Activated B cell treated with CpG ODN at 0.5 μM for 24 hours (primary cell): ENCODE measurements around the gene SMIM21. TPM values are rescaled to one million over a fixed set of nuclear protein-coding genes. Genes with fewer than 3 reads are reported as not detected.

Experiments
- ATAC-seq: fragments of 200-7000 bp; cut with Tn5 transposase; one replicate; pipeline ENCODE4 v1.10.0; 2021; ENCODE audit warnings: low read depth, mild to moderate bottlenecking, moderate library complexity
- CTCF ChIA-PET: fragments of 350-600 bp; sonication (Branson Sonifier 250); formaldehyde crosslinking; loops from one replicate; lab custom pipeline; 2021; ENCODE audit warnings: antibody characterized with exemption; lab: Charles Lee
- POLR2A ChIA-PET: fragments of 350-600 bp; sonication (Branson Sonifier 250); formaldehyde crosslinking; loops from one replicate; lab custom pipeline; 2021; ENCODE audit warnings: antibody characterized with exemption; lab: Charles Lee
- DNase-seq: peaks from one replicate; pipeline ENCODE4 v3.0.0; 2022
- H3K27ac Mint-ChIP-seq: one replicate; pipeline ENCODE4 v1.8.0; 2020; ENCODE audit warnings: mixed read lengths
- H3K27me3 Mint-ChIP-seq: one replicate; pipeline ENCODE4 v1.8.0; 2021; ENCODE audit warnings: mixed read lengths
- H3K36me3 Mint-ChIP-seq: one replicate; pipeline ENCODE4 v1.8.0; 2021; ENCODE audit warnings: low read depth, mixed read lengths
- H3K4me1 Mint-ChIP-seq: one replicate; pipeline ENCODE4 v1.8.0; 2021; ENCODE audit warnings: mixed read lengths
- H3K4me3 Mint-ChIP-seq: one replicate; pipeline ENCODE4 v1.8.0; 2020; ENCODE audit warnings: mild to moderate bottlenecking, mixed read lengths
- H3K9me3 Mint-ChIP-seq: one replicate; pipeline ENCODE4 v1.8.0; 2020; ENCODE audit warnings: mixed read lengths
- intact Hi-C: fragments of 100-400 bp; cut with micrococcal nuclease; formaldehyde crosslinking; loops from one replicate; pipeline ENCODE4 v1.15.1; 2024
- total RNA-seq: library from RNA; stranded (reverse); gene quantifications from 2 replicates; pipeline ENCODE4 v1.2.3, GENCODE V29; 2022
- TF ChIP-seq, protein P1 (sequence below): fragments of 200-600 bp; IDR thresholded peaks from one replicate; pipeline ENCODE4 v1.8.0; 2022; ENCODE audit warnings: antibody characterized with exemption, mild to moderate bottlenecking

SMIM21 gene
- total RNA-seq, 1 donor from 2014 or later = not detected

DNA sequence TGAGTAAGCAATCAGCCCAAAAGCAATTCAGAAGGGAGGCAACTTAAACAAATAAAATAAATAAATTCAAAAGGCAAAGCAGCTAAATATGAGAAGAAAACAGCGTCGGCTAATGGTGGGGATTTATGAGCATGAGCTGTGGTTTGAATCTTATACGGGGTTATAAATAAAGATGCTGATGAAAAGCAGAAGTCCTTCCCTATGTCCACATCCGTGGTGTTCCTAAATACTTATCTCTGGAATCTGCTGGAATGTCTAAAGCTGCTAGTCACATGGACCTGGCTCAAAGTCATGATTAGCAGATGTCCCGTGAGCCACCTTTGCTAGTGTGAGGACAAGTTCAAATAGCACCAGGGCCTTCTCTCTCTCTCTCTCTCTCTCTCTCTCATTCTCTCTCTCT lies 33.8 kb downstream of the SMIM21 start:
- ChIA-PET CTCF (no interaction called here), POLR2A (no interaction called here)
- Mint-ChIP-seq H3K4me3 (no peak overlapping the region), H3K4me1 (no peaks in the 10 kb centered on the region), H3K27me3 (no peaks in the 10 kb centered on the region), H3K27ac (no peak overlapping the region), H3K9me3 (no peaks in the 10 kb centered on the region), H3K36me3 (no peaks in the 10 kb centered on the region)
- ATAC-seq (no peak), DNase-seq (no peak)
- intact Hi-C loops = no loop called here
- TF ChIP-seq, protein P1, sequence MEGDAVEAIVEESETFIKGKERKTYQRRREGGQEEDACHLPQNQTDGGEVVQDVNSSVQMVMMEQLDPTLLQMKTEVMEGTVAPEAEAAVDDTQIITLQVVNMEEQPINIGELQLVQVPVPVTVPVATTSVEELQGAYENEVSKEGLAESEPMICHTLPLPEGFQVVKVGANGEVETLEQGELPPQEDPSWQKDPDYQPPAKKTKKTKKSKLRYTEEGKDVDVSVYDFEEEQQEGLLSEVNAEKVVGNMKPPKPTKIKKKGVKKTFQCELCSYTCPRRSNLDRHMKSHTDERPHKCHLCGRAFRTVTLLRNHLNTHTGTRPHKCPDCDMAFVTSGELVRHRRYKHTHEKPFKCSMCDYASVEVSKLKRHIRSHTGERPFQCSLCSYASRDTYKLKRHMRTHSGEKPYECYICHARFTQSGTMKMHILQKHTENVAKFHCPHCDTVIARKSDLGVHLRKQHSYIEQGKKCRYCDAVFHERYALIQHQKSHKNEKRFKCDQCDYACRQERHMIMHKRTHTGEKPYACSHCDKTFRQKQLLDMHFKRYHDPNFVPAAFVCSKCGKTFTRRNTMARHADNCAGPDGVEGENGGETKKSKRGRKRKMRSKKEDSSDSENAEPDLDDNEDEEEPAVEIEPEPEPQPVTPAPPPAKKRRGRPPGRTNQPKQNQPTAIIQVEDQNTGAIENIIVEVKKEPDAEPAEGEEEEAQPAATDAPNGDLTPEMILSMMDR = no peak

DNA sequence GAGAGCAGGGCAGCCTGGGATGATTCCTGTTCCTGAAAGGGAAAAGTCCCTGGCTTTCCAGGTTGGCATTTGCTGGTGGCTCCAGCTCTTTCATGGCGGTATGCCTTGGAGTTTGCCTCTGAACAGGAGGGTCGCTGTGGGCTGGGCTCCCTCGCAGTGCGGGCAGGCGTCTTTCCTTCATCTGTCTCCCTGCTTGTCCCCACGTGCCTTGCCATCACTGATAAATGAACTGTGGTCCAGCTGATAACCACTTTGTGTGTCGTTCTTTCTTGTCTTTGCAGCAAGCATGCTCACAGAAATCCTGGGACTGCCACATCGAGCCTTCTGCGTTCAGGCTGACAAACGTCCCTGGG lies 35.3 kb downstream of the SMIM21 start:
- ChIA-PET POLR2A (no interaction called here), CTCF (no interaction called here)
- H3K4me1 Mint-ChIP-seq = no peaks in the 10 kb centered on the region
- intact Hi-C loops = no loop called here
- H3K9me3 Mint-ChIP-seq = no peaks in the 10 kb centered on the region
- DNase-seq = no peak
- H3K4me3 Mint-ChIP-seq = no peak overlapping the region
- TF ChIP-seq, protein P1 = no peak
- H3K27ac Mint-ChIP-seq = no peak overlapping the region
- no peak for ATAC-seq
- no peaks in the 10 kb centered on the region for H3K27me3 Mint-ChIP-seq
- no peaks in the 10 kb centered on the region for H3K36me3 Mint-ChIP-seq

DNA sequence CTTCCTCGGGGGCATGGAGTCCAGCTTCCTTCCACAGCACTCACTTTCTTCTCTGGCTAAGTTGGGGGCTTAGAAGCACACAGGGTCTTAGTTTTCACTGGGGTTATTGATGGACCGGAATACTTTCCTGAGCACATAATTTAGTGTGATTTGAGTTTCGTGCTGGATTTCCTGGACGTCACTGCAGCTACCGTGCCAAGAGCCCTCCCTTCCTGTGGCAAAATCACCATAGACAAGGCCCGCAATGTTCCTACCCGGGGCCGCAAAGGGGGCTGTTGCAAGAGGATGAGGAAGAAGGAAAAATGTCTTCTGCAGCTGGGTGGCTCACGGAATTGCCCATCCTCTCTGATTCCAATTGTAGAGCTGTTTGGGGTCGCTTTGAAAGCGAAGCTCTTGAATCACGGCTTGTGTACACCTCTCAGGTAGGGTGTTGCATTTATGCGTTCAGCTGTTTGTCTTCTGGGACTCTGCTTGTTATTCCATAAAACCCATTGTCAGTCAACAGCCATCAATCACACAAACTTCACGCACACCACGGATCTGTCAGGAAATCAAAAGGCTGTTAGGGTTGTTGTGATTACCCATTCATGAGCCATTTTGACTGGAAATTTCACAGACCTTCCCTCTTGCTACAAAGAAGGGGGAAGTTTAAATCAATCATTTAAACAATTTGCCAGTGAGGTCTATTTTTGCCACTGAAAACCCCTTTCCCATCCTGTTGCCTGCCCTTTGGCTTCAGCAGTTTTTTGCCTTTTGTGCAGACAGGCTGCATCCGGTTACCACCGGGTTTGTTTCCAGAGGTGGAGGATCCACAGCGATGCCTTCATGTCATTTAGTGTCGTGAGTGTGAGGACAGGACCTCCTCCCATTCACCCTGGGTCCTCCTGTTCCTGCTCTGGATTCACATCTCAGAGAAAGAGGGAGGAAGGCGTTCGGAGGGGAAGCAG lies 36.0 kb downstream of the SMIM21 start:
- POLR2A ChIA-PET = no interaction called here
- DNase-seq (no peak), ATAC-seq (no peak)
- Mint-ChIP-seq H3K27me3 (no peaks in the 10 kb centered on the region), H3K4me1 (no peaks in the 10 kb centered on the region), H3K27ac (no peak overlapping the region), H3K36me3 (no peaks in the 10 kb centered on the region), H3K4me3 (no peak overlapping the region), H3K9me3 (no peaks in the 10 kb centered on the region)
- CTCF ChIA-PET = no interaction called here
- TF ChIP-seq, protein P1 = no peak
- intact Hi-C loops = no loop called here

DNA sequence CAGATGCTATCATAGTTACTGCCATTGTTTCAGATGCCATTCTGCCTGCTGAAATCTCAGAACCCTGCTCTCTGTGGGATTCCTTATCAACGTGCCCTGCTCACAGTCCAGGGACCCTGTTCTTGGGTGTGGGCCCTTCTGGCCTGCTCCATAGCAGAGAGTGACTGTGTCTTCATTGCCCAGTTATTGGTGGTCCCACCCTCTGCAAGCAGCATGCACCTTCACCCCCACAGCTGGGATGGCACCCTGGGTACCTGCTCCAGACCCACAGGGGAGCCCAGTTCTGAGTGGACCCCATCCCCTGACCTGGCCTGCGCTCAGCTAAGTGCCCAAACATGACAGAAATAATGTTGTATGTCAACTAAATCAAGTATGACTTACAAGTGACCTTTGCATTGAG lies 36.6 kb downstream of the SMIM21 start:
- Mint-ChIP-seq H3K36me3 (no peaks in the 10 kb centered on the region), H3K27me3 (peaks cover 2% of the 10 kb centered on the region), H3K27ac (no peak overlapping the region), H3K4me3 (no peak overlapping the region), H3K4me1 (no peaks in the 10 kb centered on the region), H3K9me3 (no peaks in the 10 kb centered on the region)
- ATAC-seq = no peak
- POLR2A ChIA-PET = no interaction called here
- CTCF ChIA-PET = no interaction called here
- TF ChIP-seq, protein P1 = no peak
- intact Hi-C loops = no loop called here
- DNase-seq = no peak

DNA sequence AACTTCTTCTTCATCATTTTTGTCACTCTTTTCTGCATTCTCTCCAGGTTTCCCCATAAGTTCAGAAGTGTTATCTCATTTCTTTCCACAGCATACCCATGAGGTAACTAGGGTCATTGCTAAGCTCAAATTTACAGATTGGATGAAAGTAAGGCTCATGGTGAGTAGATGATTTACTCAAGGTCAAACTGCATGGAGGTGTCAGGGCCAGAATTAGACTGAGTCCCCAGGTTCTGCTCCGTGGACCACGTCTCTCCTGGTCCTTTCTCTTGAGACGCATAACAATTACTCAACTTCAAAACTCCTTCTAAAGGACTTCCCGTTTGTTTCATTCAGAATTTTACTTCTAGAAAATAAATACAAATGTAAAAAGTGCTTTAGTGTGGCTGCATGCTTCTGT lies 43.4 kb downstream of the SMIM21 start:
- Mint-ChIP-seq H3K4me1 (no peaks in the 10 kb centered on the region), H3K27ac (no peak overlapping the region), H3K36me3 (no peaks in the 10 kb centered on the region), H3K27me3 (peaks cover 7% of the 10 kb centered on the region), H3K9me3 (no peaks in the 10 kb centered on the region), H3K4me3 (no peak overlapping the region)
- DNase-seq (no peak), ATAC-seq (no peak)
- intact Hi-C loops = no loop called here
- ChIA-PET POLR2A (no interaction called here), CTCF (no interaction called here)
- TF ChIP-seq, protein P1 = no peak
